ENCODE measurements around the gene MIS18BP1.

- TF ChIP-seq, protein P1, sequence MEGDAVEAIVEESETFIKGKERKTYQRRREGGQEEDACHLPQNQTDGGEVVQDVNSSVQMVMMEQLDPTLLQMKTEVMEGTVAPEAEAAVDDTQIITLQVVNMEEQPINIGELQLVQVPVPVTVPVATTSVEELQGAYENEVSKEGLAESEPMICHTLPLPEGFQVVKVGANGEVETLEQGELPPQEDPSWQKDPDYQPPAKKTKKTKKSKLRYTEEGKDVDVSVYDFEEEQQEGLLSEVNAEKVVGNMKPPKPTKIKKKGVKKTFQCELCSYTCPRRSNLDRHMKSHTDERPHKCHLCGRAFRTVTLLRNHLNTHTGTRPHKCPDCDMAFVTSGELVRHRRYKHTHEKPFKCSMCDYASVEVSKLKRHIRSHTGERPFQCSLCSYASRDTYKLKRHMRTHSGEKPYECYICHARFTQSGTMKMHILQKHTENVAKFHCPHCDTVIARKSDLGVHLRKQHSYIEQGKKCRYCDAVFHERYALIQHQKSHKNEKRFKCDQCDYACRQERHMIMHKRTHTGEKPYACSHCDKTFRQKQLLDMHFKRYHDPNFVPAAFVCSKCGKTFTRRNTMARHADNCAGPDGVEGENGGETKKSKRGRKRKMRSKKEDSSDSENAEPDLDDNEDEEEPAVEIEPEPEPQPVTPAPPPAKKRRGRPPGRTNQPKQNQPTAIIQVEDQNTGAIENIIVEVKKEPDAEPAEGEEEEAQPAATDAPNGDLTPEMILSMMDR (IDR thresholded peaks at IDR 0.05 in 2 of 3, conservative IDR thresholded peaks at IDR 0.05 in 1 of 3; ENCODE audit: control insufficient read depth in 2 of 3, extremely low read depth in 1 of 3, insufficient read depth in 1 of 3, low read depth in 3 of 3, low read length in 3 of 3) = no peak
- TF ChIP-seq, protein P2, sequence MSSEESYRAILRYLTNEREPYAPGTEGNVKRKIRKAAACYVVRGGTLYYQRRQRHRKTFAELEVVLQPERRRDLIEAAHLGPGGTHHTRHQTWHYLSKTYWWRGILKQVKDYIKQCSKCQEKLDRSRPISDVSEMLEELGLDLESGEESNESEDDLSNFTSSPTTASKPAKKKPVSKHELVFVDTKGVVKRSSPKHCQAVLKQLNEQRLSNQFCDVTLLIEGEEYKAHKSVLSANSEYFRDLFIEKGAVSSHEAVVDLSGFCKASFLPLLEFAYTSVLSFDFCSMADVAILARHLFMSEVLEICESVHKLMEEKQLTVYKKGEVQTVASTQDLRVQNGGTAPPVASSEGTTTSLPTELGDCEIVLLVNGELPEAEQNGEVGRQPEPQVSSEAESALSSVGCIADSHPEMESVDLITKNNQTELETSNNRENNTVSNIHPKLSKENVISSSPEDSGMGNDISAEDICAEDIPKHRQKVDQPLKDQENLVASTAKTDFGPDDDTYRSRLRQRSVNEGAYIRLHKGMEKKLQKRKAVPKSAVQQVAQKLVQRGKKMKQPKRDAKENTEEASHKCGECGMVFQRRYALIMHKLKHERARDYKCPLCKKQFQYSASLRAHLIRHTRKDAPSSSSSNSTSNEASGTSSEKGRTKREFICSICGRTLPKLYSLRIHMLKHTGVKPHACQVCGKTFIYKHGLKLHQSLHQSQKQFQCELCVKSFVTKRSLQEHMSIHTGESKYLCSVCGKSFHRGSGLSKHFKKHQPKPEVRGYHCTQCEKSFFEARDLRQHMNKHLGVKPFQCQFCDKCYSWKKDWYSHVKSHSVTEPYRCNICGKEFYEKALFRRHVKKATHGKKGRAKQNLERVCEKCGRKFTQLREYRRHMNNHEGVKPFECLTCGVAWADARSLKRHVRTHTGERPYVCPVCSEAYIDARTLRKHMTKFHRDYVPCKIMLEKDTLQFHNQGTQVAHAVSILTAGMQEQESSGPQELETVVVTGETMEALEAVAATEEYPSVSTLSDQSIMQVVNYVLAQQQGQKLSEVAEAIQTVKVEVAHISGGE (CRISPR knock-in tag; IDR thresholded peaks at IDR 0.05) = no peak
- no peak for TF ChIP-seq HDAC2 (IDR thresholded peaks at IDR 0.05)
- no peak for TF ChIP-seq MYC (IDR thresholded peaks at IDR 0.05; ENCODE audit: insufficient read depth, insufficient read length, insufficient replicate concordance, low read length, severe bottlenecking)
- TF ChIP-seq RELA (IDR thresholded peaks at IDR 0.05; ENCODE audit: borderline replicate concordance, partially characterized antibody) = no peak
- no peak for TF ChIP-seq EED (IDR thresholded peaks at IDR 0.05; ENCODE audit: low read depth)
- TF ChIP-seq CBFB (IDR thresholded peaks at IDR 0.05; ENCODE audit: low read depth) = no peak
Observed at GRCh38 chr14:45258805-45259204, 5.8 kb upstream of the MIS18BP1 start.
